Right renal pelvis (tissue), 4 donors: ENCODE results near the gene ACOT7. TPM values are rescaled to one million over a fixed set of nuclear protein-coding genes. Genes with fewer than 3 reads are reported as not detected.

Experiments used
- polyA plus RNA-seq, 4 donors: library from polyadenylated mRNA; unstranded; fragments of 120-200 nt; gene quantifications; one replicate each; pipeline ENCODE4 v1.2.1, GENCODE V29; 2013; ENCODE audit not compliant: insufficient read length in 4 of 4

Gene ACOT7
- polyA plus RNA-seq, 4 donors: 28.7 to 35.0 (median 31.5) TPM

Other genes with a start within 250 kb of the ACOT7 start
- under 1 TPM; 0.21 to 0.43 (median 0.35) TPM for gene CHD5, start 213.4 kb downstream of the ACOT7 start, polyA plus RNA-seq
- gene RPL22, start 194.2 kb downstream of the ACOT7 start, polyA plus RNA-seq: 100 to 1,000 TPM; 534 to 695 (median 662) TPM
- gene RNF207, start 187.6 kb downstream of the ACOT7 start, polyA plus RNA-seq: 10 to 100 TPM; 21.4 to 26.4 (median 23.0) TPM
- gene ICMT, start 157.8 kb downstream of the ACOT7 start, polyA plus RNA-seq: 10 to 100 TPM; 60.9 to 67.3 (median 66.1) TPM
- not detected for gene HES3, start 149.6 kb downstream of the ACOT7 start, polyA plus RNA-seq
- 1 to 10 TPM; 7.2 to 9.3 (median 7.7) TPM for gene GPR153, start 132.7 kb downstream of the ACOT7 start, polyA plus RNA-seq
- under 1 TPM; 0.27 to 0.73 (median 0.53) TPM for gene HES2, start 26.2 kb upstream of the ACOT7 start, polyA plus RNA-seq
- 10 to 100 TPM; 10.1 to 21.6 (median 16.9) TPM for gene ESPN, start 31.0 kb upstream of the ACOT7 start, polyA plus RNA-seq
- gene TNFRSF25, start 72.4 kb upstream of the ACOT7 start, polyA plus RNA-seq: 10 to 100 TPM; 11.1 to 13.8 (median 12.5) TPM
- gene PLEKHG5, start 97.9 kb upstream of the ACOT7 start, polyA plus RNA-seq: 10 to 100 TPM; 12.6 to 18.0 (median 13.3) TPM
- 10 to 100 TPM; 15.4 to 19.1 (median 16.3) TPM for gene NOL9, start 160.7 kb upstream of the ACOT7 start, polyA plus RNA-seq
- under 1 TPM in 3 of 4 donors, not detected in 1; 0.07 to 0.15 (median 0.13) TPM for gene TAS1R1, start 161.5 kb upstream of the ACOT7 start, polyA plus RNA-seq
- gene ZBTB48, start 186.2 kb upstream of the ACOT7 start, polyA plus RNA-seq: 10 to 100 TPM; 24.1 to 35.8 (median 28.1) TPM
- 10 to 100 TPM; 14.9 to 16.6 (median 15.2) TPM for gene KLHL21, start 209.1 kb upstream of the ACOT7 start, polyA plus RNA-seq
- gene PHF13, start 220.0 kb upstream of the ACOT7 start, polyA plus RNA-seq: 10 to 100 TPM; 24.8 to 26.8 (median 26.2) TPM
- gene THAP3, start 231.1 kb upstream of the ACOT7 start, polyA plus RNA-seq: 10 to 100 TPM; 17.5 to 22.8 (median 19.2) TPM